GM18502 (cell line): Measurements from ENCODE around the gene SEMA3E.
"Not testable (repeated sequence)": the region's sequence is repeated elsewhere in the genome, so short reads cannot be mapped to it uniquely, and the experiment has no call there.

Experiments used
- ATAC-seq: cut with Tn5 transposase; IDR thresholded peaks from one replicate; pipeline ENCODE4 v1.9.1; 2021; ENCODE audit warnings: mild to moderate bottlenecking; ENCODE audit not compliant: unreplicated experiment, poor library complexity

SEMA3E gene

DNA sequence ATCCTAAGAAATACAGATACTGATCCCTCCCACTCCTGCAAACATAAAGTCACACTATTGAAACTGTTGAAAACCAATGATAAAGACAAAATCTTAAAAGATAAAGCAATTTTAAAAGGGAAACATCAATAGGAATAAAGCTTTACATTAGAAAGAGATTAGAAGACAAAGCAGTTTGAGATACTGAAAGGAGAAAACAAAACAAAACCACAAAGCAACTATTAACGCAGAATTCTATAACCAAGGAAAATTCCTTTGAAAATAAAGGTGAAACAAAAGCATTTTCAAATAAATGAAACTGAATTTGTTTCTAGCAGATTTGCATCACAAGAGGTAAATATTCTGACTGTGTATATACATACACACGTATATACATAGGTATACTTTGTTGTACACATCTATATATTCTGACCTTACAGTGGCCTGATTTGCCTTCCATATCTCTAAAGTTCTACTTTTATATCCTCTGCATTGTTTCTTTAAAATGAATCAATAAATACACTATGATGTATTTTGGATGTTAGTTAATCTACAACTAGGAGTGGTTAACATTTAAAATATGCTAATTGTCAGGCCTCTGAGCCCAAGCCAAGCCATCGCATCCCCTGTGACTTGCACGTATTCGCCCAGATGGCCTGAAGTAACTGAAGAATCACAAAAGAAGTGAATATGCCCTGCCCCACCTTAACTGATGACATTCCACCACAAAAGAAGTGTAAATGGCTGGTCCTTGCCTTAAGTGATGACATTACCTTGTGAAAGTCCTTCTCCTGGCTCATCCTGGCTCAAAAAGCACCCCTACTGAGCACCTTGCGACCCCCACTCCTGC is 189.6 kb downstream of the SEMA3E start:
- not testable (repeated sequence) for ATAC-seq

DNA sequence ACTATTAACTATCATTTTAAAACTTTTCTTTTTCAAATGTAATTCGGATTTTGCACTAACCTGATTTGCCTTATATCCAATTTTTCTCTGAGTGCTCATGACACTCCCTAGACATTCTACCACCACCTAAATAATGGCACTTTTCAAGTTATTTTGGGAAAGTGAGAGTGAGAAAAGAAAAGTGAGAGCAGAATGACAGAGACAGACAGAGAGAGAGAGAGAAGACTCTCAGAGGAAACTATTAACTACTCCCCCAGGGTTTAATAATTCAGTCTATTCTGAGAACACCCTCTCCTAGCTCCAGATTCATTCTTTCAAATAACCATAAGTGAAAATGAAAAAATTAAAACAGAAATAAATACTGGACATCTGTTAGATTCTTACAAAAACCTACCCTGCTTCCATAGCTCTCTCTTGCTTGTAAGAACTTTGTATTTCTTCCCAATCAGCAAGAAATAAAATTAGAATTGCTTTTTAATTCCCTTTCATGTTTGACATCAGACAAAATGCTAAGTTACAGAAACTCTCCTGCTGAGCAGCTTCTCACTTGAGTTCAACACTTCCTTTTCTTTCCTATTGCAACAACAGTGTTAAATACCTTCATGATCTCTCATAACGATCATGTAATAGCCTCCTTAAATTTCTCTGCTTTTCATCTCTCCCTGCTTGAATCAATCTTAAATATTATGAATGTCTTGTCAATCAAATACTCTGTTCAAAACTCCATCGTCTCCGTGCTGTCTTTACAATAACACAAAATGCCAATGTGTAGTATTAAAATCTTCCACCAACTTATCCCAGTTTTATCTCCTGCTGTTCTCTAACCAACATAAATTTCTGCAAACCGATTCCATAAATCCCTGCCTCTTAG is 191.7 kb downstream of the SEMA3E start:
- peak; percentile 69 for ATAC-seq

DNA sequence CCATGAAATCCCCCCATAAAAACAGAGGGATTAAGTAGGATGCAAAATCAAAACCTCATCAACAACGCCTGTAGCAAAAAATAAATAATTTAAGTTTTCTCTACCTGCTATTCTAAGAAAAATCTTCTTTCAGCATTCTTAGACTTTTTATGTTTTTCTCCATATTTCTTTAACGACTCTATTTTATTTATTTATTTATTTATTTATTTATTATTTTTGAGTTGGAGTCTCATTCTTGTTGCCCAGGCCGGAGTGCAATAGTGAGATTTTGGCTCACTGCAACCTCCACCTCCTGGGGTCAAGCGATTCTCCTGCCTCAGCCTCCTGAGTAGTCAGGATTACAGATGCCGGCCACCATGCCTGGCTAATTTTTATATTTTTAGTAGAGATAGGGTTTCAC is 192.5 kb downstream of the SEMA3E start:
- no peak for ATAC-seq

DNA sequence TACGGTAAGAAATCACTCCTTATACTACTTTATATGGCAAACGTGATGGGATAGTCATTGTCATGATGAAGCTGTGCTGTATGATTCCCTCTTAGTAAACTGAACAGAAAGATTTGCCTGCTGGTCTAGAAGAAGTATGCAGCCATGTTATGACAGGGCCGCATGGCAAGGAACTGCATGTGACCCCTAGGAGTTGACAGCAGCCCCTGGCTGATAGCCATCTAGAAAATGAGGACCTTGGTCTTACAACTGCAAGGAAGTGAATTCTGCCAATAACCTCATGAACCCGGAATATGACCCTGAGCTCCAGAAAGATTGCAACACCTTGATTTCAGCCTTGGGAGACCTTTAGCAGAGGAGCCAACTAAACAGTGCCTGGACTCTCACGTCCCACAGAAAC is 193.3 kb downstream of the SEMA3E start:
- ATAC-seq, result no peak

DNA sequence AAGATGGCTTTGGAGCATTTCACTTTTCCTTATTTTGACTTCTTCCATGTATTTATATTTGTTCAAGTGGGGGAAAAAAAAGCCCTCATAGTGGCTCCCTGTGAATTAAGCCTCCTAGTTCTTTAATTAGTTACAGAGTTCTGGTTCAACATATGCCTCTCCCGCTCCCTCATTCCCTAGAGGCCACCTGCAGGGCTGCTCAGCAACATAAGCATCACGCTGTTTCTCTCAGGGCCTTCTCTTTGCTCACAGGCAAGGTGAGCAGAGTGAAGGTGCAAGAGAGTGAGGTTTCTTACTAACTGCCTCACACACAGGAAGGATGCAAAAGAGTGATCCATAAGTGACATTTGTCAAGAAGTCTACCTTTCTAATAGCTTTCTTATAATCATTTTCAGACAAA is 196.7 kb downstream of the SEMA3E start:
- ATAC-seq, result no peak

DNA sequence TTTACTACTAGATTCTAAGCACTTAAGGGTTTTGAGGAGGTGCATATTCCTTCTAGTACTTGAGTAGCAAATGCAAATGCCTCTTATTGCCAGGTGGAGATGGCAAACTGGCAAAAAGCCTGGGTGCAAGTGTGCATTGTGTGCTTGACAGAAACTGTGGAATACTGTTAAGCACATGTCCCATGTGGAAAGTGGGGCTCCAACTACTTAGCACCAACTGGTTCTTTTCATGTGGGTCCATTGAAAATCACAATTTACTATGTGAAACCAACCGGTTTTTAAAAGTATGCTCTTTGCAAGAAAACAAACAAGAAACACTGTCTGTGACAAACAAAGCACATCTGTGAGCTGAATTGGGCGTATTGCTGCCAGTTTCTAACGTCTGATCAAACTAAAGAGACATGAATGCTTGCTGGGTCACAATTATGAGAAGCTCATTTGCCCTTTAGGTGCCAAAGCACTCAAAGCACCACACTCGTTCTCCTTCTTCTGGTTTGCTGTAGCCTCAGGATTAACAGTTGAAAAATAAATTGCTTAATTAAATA is 197.4 kb downstream of the SEMA3E start:
- ATAC-seq, result no peak

DNA sequence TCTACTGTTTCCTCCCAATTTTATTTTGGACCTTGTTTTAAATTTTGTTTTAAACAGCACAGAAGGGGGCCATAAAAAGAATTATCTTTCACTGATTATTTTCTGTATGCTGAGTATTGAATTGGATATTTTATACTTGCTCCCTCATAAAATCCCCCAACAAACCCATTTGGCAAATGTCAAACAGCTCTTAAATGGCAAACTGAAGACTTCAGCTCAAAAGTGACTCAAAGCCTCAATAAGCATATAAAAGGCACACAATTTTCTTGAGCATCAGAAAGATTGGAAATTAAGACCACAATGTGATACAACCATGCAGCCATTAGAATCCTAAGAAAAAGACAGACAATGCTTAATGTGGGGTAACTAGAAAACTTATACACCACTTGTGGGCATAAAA is 199.2 kb downstream of the SEMA3E start:
- ATAC-seq, result no peak

DNA sequence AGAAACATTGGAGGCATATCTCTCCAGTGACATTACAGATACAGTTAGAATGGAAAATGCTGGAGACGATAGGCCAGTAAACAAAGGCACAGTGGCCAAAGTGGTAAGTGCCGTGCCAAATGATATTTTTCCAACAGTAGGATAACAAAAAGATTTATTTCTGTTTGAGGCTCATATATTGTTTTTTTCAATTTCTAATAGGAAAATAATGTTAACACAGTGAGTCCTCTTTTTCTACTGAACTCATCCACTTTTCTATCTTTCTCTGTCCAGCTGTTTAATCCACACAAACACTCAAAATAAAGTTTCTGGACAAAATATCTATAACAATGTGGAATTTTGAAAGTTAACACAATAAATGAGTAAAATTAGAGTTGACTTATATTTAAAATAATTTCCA is 201.3 kb downstream of the SEMA3E start:
- ATAC-seq, result no peak

DNA sequence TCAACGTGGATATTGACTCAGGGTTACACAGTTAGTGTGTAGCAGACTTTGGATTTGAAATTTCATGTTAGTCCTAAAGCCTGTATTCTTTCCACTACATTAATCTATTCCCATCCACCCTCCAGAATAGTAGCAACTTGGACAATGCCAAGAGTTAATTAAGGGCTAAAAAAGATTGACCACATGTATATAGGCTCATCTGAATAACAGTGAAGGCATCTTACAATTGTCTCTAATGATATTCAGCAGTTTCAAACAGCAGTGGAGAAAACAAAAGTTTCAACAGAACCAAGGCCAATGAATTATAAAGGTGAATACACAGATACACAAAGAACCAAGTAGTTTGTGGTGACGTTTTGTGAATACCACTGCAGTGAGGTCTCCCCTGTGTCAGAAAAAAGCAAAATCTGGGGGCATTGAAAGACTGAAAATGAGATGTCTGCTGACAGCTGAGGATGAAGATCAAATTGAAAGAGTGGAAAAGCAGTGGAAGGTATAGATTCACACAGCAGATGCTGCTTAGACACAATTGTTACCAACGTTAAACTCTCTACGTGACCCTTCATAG is 202.8 kb downstream of the SEMA3E start:
- no peak for ATAC-seq

DNA sequence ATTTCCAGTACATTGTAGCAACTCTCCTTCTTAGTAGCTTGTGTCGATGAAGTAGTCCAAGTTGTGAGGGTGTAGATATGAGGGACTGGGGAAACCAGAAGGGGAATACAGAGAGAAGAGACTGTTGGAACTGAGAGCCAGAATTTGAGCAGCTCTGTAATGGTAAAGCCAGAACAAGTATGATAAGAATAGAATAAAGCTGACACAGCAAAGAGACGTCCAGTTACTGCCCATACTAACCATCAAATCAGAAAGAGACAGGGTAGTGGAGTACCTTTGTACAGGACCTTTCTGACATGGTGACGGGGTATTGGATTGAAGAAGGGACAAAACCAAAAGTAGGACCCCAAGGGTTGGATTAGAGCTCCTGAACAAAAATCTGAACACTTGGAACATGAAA is 206.0 kb downstream of the SEMA3E start:
- ATAC-seq, result no peak

DNA sequence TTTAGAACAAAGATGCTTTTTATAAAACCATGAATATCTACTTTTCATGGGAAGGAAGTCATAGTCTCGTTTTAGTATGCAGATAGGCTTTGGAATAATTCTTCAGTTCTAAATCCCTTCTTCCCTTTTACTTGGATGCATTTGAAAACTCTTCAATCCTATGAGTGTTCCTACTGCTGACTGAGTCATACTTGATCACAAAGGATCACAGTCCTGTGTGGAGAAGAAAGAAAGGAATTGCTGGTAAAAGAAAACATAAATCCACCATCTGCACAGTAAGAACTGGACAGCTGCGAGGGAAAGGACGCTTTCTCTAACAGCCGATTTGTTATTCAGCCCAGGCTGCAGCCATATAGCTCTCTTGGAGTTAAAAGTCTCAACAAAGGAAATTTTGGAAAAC is 209.9 kb downstream of the SEMA3E start:
- no peak for ATAC-seq

DNA sequence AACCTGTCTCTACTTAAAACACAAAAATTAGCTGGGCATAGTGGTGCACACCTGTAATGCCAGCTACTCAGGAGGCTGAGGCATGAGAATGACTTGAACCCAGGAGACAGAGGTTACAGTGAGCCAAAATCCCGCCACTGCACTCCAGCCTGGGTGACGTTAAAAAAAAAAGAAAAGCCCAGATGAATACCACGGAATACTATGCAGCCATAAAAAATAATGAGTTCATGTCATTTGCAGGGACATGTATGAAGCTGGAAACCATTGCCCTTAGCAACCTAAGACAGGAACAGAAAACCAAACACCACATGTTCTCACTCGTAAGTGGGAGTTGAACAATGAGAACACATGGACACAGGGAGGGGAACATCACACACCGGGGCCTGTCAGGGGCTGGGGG is 218.7 kb downstream of the SEMA3E start:
- not testable (repeated sequence) for ATAC-seq

DNA sequence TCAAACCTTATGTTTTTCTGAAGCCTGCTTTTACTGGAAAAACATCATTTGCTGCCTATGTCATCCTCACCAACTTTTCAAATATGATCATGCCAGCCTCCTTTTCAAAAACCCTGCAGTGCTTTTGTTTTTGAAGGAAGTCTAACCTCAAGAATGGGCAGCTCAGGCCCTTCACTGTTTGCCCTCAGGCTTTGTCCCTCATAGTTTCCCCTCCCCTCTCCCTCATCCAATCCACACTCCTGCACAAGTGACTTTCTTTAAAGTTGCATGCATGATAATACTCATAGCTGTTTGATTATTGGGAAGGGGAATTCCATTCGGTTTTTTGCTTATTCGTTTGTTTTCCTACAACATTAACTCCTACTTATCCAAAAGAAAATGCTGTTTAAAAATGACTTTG is 219.4 kb downstream of the SEMA3E start:
- no peak for ATAC-seq

DNA sequence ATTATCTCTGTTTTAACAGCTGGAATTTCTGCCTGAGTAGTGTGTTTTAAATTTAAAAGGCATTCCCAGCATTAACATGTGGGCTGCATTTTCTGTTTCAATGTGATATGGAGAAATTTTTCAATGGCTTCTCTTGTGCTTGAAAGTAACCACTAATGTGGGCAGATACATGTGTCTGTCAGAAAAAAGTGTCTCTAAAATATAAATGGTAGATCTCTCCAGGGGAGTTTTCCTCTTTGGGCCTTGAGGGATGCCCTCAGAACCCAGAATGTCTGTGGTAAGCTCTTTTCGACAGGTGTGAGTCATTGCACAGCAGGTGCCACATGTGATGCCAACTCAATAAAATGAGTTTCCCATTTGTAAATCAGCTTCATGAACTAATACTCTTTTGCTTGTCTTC is 221.1 kb downstream of the SEMA3E start:
- ATAC-seq, result no peak

DNA sequence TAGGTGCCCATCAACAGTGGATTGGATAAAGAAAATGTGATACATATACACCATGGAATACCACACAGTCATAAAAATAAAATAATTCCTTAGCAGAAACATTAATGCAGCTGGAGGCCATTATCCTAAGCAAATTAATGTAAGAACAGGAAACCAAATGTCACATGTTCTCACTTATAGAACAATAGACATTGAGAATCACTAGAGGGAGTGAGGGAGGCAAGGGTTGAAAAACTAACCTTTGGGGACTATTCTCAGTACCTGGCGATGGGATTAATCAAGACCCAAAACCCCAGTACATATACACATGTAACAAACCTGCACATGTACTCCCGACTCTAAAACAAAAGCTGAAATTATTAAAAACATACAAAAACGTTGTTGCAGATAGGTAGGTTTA is 222.6 kb downstream of the SEMA3E start:
- ATAC-seq, result no peak

DNA sequence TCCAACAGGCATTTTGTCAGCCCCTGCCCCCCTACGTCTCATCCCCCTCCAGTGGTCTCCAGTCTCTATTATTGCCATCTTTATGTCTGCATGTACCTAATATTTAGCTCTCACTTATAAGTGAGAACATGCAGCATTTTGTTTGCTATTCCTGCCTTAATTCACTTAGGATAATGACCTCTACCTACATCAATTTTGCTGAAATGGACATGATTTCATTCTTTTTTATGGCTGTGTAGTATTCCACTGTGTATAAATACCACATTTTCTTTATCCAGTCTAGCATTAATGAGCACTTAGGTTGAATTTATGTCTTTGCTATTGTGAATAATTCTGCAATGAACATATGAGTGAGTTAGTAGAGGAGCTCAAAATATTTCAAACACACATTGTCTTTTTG is 229.9 kb downstream of the SEMA3E start:
- ATAC-seq, result no peak

DNA sequence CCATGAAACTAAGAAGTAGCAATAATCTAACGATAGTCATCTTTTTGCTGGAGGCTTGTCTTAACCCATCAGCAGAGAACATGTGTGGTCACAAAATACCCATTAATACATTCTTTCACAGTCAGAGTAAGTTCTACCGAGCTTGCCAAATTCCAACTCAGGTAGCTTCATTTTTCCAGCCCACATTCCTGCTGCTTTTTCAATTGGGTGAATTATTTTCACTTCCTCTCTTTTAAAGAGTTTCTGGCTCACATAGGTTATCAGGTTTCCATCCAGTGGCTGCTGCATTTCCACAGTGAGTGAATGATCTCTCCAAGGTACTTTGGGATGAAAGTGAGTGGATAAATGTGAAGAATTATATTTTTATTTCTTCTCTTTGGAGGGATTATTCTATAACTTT is 233.1 kb downstream of the SEMA3E start:
- no peak for ATAC-seq

DNA sequence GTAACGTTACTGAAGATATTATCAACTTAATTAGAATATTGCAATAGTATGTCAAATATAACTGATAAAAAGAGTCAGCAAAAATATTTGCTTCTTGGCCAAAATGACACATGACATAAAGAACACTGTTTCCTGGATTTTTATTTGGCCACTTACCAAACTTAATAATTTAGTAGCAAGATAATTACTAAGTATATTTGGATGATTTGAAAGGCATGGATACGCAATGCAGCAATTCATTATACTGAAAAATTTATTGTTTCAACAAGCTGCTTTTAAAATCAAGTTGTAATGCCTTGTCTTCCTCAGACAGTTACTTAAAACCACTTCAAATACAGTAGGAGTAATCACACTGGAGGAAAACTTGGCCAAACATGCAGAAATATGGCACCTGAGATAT is 234.0 kb downstream of the SEMA3E start:
- no peak for ATAC-seq

DNA sequence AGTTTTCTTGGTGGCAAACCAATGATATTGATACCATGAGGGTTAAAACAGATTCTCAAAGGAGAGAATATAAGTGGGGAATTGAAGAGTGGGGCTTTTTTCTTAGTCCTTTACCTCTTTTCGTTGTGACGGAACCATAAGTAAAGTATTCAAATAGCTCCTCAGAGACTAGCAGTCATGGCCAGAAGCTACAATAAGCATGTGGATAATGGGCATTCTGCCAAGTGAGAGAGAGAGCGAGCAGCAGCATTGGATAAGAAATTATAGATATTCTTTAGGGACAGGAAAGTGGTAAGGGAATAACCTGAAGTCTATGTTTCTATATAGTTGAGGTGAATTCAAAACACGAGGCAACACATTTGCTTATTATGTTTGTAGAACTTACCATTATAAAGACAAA is 235.1 kb downstream of the SEMA3E start:
- ATAC-seq, result no peak

DNA sequence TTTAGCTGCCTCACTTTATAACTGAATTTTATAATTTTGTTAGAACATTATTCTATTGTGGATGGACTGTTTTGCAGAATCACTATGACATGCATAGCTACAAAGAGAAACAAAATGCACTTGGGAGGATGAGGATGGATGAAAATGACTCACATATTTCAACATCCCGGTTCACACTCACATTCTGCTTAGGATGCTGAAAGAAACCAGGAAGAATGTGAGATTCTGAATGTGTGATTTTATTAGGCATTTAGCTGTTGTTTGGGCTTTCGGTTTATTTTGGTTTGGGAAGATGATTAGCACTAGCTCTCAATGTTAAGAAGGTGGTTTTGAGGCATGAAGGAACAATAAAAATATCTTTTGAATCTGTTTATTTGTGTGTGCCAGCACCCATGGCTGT is 235.5 kb downstream of the SEMA3E start:
- ATAC-seq, result no peak

DNA sequence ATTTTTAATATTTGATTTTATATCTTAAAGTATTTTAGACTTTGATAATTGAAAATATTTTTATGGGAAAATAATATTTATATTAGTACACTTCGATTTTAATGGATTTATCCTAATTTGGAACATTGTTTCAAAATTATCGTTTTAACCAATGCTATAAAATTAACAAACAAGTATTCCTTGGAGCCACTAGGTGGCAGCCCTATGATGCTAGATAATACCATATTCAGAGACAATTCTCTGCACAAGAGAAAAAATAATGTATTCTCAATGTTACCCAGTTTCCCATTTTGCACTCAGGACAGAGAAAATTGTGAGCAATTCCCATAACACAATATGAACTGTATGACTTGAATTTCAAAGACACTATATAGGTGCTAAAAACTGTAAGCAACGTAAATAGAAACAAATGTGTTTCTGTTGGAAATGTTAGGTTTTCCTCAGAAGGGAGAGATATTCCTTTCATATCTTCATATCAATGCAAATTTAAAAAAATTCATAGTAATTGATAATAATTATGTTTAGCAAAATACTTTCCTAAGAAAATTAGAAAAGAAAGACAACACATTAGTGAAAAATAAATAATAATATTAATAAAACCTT is 237.8 kb downstream of the SEMA3E start:
- peak; percentile 63 for ATAC-seq
